H54 (cell line): ENCODE measurements around the gene PCSK6.
A peak's percentile ranks its signal among the peaks of the same experiment; 100 is the strongest.

Experiments
- DNase-seq: peaks from one replicate; pipeline ENCODE4 v3.0.0; 2011; ENCODE audit warnings: low spot score, mixed read lengths; ENCODE audit not compliant: insufficient read length
- FAIRE-seq: peaks from 3 replicates; lab custom pipeline; 2011; peaks lifted over from hg19 to GRCh38; lab: Jason Lieb, UNC
- POLR2A ChIP-seq: IDR thresholded peaks from 2 replicates; pipeline ENCODE4 v1.6.1; 2011; ENCODE audit warnings: low read depth, mild to moderate bottlenecking, low read length

The PCSK6 gene

DNA sequence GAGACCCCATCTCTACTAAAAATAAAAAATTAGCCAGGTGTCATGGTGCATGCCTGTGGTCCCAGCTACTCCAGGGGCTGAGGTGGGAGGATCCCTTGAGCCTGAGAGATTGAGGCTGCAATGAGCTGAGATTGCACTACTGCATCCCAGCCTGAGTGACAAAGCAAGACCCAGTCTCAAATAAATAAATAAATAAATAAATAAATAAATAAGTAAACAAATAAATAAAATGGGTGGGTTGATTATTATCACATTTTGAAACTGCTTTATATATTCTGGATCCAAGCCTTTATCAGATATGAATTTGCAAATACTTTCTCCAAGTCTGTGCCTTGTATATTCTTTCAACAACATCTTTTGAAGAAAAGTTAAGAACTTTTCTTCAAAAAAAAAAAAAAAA is 22.2 kb upstream of the PCSK6 start:
- DNase-seq, result no peak
- TF ChIP-seq POLR2A, result no peak
- no peak for FAIRE-seq

DNA sequence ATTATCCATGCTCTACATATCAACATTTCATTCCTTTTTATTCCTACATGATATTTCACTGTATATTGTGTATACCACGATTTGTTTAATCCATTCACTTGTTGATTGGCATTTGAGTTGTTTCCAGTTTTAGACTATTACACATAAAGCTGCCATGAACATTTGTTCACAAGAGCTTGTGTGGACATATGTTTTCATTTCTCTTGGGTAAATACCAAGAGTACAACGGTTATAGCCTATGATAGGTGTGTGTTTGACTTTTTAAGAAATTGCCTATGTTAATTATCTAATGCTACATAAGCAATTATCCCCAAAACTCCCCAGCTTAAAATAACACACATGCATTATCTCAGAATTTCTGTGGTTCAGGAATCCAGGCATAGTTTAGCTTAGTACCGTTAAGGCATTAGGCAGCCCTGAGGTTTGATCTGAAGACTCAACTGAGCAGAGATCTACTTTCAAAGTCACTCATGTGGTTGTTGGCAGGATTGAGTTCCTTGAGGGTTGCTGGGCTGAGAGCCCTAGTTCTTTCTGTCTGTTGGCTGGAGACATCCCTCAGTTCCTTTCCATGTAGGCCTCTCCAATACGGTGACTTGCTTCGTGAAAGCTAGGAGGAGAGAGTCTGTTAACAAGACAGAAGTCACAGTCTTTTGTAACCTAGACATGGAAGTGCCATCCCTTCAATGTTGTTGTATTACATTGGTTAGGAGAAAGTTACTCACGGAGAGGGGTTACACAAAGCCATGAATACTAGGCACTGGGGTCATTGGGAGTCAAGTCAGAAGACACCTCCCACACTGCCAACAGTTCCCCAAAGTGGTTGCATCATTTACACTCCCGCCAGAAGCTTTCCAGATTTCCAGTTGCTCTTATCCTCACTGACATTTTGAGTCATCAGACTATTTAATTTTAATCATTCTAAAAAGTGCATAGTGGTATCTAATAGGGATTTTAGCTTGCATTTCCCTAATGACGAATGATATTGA is 21.0 kb upstream of the PCSK6 start:
- TF ChIP-seq POLR2A, result no peak
- FAIRE-seq, result no peak
- no peak for DNase-seq

- TF ChIP-seq POLR2A, result no peak
- no peak for DNase-seq
- no peak for FAIRE-seq
Measured at GRCh38 chr15:101509279-101509678, 19.8 kb upstream of the PCSK6 start.

- no peak for FAIRE-seq
- no peak for TF ChIP-seq POLR2A
- no peak for DNase-seq
Measured at GRCh38 chr15:101506491-101506890, 17.0 kb upstream of the PCSK6 start.

- no peak for DNase-seq
- TF ChIP-seq POLR2A, result no peak
- no peak for FAIRE-seq
Measured at GRCh38 chr15:101505610-101506337, 16.3 kb upstream of the PCSK6 start.

DNA sequence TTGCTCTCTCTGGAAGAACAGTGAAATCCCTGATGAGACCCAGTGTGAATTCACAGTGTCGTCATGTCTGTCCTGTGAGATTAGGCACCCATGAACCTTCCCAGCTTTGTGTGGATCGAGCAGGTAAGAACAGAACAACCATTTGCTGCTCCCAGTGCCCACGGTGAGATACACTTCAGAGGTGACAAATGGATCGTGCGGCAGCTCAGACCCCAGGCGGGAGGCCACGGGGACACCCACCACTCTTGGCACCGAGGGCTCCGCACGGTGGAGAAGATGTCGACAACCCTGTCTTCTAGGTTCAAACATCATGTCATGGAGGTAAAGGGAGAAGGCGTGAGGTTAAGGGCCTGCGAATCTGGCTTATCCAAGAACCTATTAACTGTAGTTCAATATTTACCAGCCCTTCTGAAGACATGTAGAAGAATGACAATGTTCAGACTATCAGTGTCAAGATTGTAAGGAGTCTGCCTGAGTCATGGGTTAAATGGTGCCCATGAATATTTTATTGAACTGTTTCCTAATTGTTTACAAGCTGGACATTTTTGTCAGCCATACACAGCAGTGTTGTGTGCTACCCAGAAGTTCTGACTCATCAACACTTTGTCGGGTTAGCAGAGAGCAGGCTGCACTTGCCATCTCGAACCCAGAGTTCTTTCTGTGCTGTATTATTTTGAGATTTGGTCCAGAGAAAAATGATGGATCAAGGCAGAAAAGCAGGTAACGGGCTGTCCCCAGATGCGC is 15.5 kb upstream of the PCSK6 start:
- DNase-seq (no peak), FAIRE-seq (no peak)
- TF ChIP-seq POLR2A, result no peak

DNA sequence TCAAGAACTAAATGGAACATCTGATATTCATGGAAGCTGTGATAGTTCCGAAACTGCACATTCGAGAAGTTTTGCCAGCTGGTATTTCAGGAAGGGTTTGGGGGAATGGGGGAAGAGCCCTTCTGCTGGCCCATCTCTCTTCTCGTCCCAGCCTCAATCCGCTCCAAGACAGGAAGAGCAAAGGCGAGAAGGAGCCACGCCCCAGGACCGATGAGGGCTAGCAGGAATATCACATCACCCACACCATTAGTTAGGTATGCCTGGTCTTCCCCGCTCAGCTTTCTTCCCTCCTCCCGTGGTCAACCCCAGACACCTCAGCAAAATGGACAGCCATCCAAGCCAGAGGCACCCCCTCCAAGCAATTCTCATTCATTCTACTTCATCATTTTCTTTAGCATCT is 14.9 kb upstream of the PCSK6 start:
- no peak for TF ChIP-seq POLR2A
- DNase-seq (no peak), FAIRE-seq (no peak)

DNA sequence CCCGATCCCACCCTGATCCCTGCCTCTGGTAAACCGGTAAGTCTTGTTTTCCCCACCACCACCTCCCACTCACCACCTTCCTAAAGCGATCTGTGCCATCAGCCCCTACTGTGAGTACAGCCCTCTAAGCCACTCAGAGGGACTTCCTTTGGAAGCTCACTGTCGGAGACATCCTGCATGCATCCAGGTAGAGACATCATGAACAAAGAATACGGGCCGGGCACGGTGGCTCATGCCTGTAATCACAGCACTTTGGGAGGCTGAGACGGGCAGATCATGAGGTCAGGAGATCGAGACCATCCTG is 13.7 kb upstream of the PCSK6 start:
- no peak for DNase-seq
- TF ChIP-seq POLR2A, result no peak
- no peak for FAIRE-seq

DNA sequence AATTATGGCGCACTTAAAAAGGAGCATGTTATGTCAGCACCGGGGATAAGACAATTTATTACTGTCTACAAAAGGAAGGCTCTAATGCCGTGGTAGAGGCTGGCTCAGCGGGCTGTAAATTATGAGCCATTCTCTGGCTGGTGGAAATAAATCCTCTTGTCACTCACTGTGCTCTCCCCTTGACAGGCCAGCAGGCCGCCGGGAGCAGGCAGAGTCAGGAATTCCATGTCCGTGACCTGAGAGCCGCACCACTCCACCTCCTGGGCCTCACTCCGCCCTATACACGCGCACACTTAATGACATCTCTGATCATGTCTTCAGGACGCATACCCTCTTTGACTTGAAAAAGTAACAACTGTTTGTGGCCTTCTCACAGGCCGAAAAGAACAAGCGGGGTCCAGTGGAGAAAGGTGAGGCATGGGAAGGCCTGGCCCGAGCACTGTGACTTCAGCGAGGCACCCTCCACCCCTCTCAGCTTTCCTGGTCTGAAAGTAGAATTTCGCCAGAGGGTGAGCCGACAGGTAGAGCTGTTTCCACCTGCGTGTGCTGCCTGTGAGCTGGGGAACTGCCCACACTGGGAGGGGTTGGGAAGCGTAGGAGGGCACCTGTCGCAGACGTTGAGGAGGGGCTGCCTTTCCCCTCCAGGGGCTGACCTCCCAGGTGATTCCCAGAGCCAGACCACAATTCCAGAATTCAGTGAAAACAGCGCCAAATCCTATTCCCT is 13.2 kb upstream of the PCSK6 start:
- no peak for TF ChIP-seq POLR2A
- FAIRE-seq (no peak), DNase-seq (no peak)

- DNase-seq (peak; percentile 40), FAIRE-seq (no peak)
- no peak for TF ChIP-seq POLR2A
Measured at GRCh38 chr15:101501703-101502373, 12.3 kb upstream of the PCSK6 start.

- no peak for DNase-seq
- no peak for TF ChIP-seq POLR2A
- FAIRE-seq, result no peak
Measured at GRCh38 chr15:101500865-101501551, 11.5 kb upstream of the PCSK6 start.
